Aorta (tissue), 5 donors: ENCODE results near the gene PDK4. TPM values are rescaled to one million over a fixed set of nuclear protein-coding genes. Genes with fewer than 3 reads are reported as not detected.

Experiments
- ATAC-seq: fragments of 200-7000 bp; cut with Tn5 transposase; one replicate; pipeline ENCODE4 v1.9.1; 2022; ENCODE audit warnings: moderate library complexity; ENCODE audit not compliant: low FRiP score
- DNase-seq, 2 donors: peaks; one replicate each; pipeline ENCODE4 v3.0.0-alpha.2; 2020
- H3K27ac ChIP-seq, 2 donors: one replicate each; pipeline ENCODE4 v1.5.1; 2013; ENCODE audit warnings: low read length in 2 of 2, mild to moderate bottlenecking in 2 of 2, moderate library complexity in 2 of 2, control low read depth in 1 of 2, inconsistent platforms in 1 of 2, low read depth in 1 of 2
- H3K27me3 ChIP-seq, 2 donors: one replicate each; pipeline ENCODE4 v1.6.1; 2013; ENCODE audit warnings: control low read depth in 1 of 2, low read length in 1 of 2, mild to moderate bottlenecking in 1 of 2, moderate library complexity in 1 of 2; ENCODE audit not compliant: insufficient read depth in 2 of 2, control insufficient read depth in 1 of 2
- H3K36me3 ChIP-seq, 2 donors: one replicate each; pipeline ENCODE4 v1.6.1; 2013; ENCODE audit warnings: control low read depth in 1 of 2, low read length in 1 of 2, mild to moderate bottlenecking in 1 of 2; ENCODE audit not compliant: insufficient read depth in 2 of 2, control insufficient read depth in 1 of 2
- H3K4me1 ChIP-seq, 2 donors: one replicate each; pipeline ENCODE4 v1.6.1; 2013; ENCODE audit warnings: low read length in 2 of 2, control low read depth in 1 of 2, mild to moderate bottlenecking in 1 of 2, moderate library complexity in 1 of 2; ENCODE audit not compliant: insufficient read depth in 2 of 2, control insufficient read depth in 1 of 2
- H3K4me3 ChIP-seq, 2 donors: one replicate each; pipeline ENCODE4 v1.5.1; 2013; ENCODE audit warnings: low read length in 2 of 2, control low read depth in 1 of 2, mild to moderate bottlenecking in 1 of 2
- H3K9me3 ChIP-seq: one replicate; pipeline ENCODE4 v1.6.1; 2013; ENCODE audit warnings: mild to moderate bottlenecking, low read length; ENCODE audit not compliant: control insufficient read depth
- WGBS, 2 donors: extraction: QIAGEN DNeasy Blood & Tissue Kit; methylation state at CpG; one replicate each; pipeline ENCODE4 v1.1.7; 2013; 5-methylcytosine and 5-hydroxymethylcytosine counted together
- intact Hi-C, 2 donors: fragments of 100-400 bp; cut with DNase I; formaldehyde crosslinking; loops; one replicate each; pipeline versions ENCODE4 v1.14.2 to v1.15.0; 2022
- polyA plus RNA-seq, 2 donors: library from polyadenylated mRNA; stranded (reverse); fragments of 200-250 nt; gene quantifications; one replicate each; pipeline ENCODE4 v1.2.3, GENCODE V29; 2013
- total RNA-seq, 2 donors: library from RNA; stranded (reverse); fragmentation: NEBNext Ultra II Directional; extraction: Animal tissue kit (Norgen Biotek cat#: 25700); gene quantifications; one replicate each; pipeline ENCODE4 v1.2.1, GENCODE V29; 2021
- donor health status: healthy with polysubstance abuse.
- donor health status: Bipolar disorder and iron deficiency.
- donor health status: DM: no; HTN: no; CAD: no.
- donor health status: DM: no; HTN: no; CAD: no.
- donor health status: DM: yes; HTN: yes; CAD: no.

The PDK4 gene
- total and polyA plus RNA-seq, 4 donors: 34.1 to 294 (median 117) TPM

DNA sequence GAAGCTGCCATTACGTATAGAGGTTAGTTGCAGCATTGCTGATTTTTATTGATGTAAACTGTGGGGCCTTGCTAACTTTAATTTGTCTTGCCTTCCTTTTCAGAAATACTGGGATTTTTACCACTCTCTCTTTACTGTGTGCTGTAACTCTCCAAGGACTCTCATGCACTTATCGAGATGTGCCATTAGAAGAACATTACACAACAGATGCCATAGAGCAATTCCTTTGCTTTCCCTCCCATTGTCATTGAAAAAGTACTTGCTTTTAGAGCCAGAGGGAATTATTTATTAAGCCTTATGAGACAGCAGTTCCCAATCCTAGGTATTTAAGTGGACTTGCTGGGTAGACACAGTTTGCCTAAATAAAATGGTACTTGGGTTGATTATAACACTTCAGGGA is 58.8 kb downstream of the PDK4 start:
- H3K4me1 ChIP-seq: no peaks in the 10 kb centered on the region
- DNase-seq (no peak), ATAC-seq (no peak)
- H3K27ac ChIP-seq: no peak overlapping the region
- H3K9me3 ChIP-seq: no peaks in the 10 kb centered on the region
- no peaks in the 10 kb centered on the region for H3K36me3 ChIP-seq
- intact Hi-C loops: no loop called here
- H3K27me3 ChIP-seq: no peaks in the 10 kb centered on the region
- H3K4me3 ChIP-seq: no peak overlapping the region
- WGBS, 2 donors: 83 to 89% methylated on average over 2 of the region's 2 CpGs

DNA sequence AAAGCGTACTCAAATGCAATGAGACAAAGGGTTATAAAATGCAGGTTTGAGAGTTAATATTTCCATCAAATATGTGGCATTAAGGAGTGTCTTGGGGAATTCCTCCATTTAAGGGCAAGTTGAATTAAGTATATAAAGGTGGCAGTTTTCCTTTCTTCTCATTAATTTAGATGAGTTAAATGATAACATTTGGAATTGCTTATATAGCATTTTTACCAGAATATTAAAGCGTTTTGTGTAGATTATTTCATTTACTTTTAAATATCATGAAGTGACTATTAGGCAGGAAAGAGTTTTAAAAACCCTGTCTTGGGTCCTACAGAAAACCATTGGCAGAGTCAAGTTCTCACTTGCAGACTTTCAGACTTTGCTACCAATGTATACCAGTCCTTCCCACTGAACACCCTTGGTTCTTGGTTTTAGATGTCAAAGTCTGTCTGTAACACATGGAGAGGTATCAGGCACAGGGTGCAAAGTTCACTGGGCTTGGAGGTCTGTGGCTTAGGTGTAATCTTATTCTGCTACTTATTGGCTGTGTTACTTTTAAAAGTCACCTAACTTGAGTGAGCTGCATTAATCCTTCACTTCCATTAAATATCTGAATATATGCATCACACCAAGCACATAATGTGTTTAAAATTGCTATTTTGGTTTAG is 59.5 kb downstream of the PDK4 start:
- WGBS, 2 donors: 84 to 88% methylated on average over 2 of the region's 2 CpGs
- DNase-seq (no peak), ATAC-seq (no peak)
- intact Hi-C loops: no loop called here
- Histone ChIP-seq H3K4me1 (no peaks in the 10 kb centered on the region), H3K27me3 (no peaks in the 10 kb centered on the region), H3K9me3 (no peaks in the 10 kb centered on the region), H3K27ac (no peak overlapping the region), H3K36me3 (no peaks in the 10 kb centered on the region), H3K4me3 (no peak overlapping the region)

- 16 to 18% methylated on average over 1 of the region's 1 CpG for WGBS, 2 donors
- Histone ChIP-seq H3K9me3 (no peaks in the 10 kb centered on the region), H3K36me3 (no peaks in the 10 kb centered on the region), H3K27me3 (no peaks in the 10 kb centered on the region), H3K4me1 (no peaks in the 10 kb centered on the region), H3K27ac (no peak overlapping the region), H3K4me3 (no peak overlapping the region)
- ATAC-seq: no peak
- DNase-seq: no peak
- intact Hi-C loops: no loop called here
Measured at GRCh38 chr7:95535662-95536061, 60.7 kb downstream of the PDK4 start.

DNA sequence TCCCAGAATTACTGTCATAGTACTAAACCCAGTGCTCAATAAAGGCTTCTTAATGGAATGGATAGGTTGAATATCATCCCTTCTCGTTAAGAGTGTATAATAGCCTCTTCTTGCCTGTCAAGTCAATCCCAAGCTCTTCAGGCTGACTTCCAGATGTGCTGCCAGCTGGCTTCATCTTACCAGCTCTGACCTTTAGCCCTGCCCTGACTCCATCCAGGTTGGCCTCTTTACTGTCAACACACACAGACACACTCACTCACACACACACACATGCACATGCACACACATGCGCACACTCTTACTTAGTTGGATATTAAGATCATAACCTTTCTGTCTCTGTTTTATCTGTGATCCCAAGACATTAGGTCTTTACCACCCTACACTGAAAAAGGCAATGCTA is 61.5 kb downstream of the PDK4 start:
- DNase-seq (no peak), ATAC-seq (no peak)
- Histone ChIP-seq H3K4me3 (no peak overlapping the region), H3K27me3 (no peaks in the 10 kb centered on the region), H3K9me3 (no peaks in the 10 kb centered on the region), H3K4me1 (no peaks in the 10 kb centered on the region), H3K27ac (no peak overlapping the region), H3K36me3 (no peaks in the 10 kb centered on the region)
- 58 to 60% methylated on average over 2 of the region's 2 CpGs for WGBS, 2 donors
- intact Hi-C loops: no loop called here

Other genes with a start within 250 kb of the PDK4 start
- 1 to 10 TPM in 1 of 2 donors, under 1 TPM in 1; 0.55 to 5.5 TPM for gene PON3, start 200.1 kb downstream of the PDK4 start, total RNA-seq
- gene PON3, start 200.1 kb downstream of the PDK4 start, polyA plus RNA-seq: 1 to 10 TPM in 1 of 2 donors, not detected in 1; 2.5 TPM
- gene PON2, start 161.5 kb downstream of the PDK4 start, total RNA-seq: 10 to 100 TPM; 44.3 to 59.4 TPM
- gene PON2, start 161.5 kb downstream of the PDK4 start, polyA plus RNA-seq: 10 to 100 TPM; 27.9 to 60.3 TPM
- gene ASB4, start 110.6 kb downstream of the PDK4 start, total RNA-seq: not detected
- not detected for gene ASB4, start 110.6 kb downstream of the PDK4 start, polyA plus RNA-seq
- gene DYNC1I1, start 176.0 kb upstream of the PDK4 start, total RNA-seq: 10 to 100 TPM; 11.0 to 13.3 TPM
- gene DYNC1I1, start 176.0 kb upstream of the PDK4 start, polyA plus RNA-seq: 10 to 100 TPM in 1 of 2 donors, 1 to 10 TPM in 1; 7.4 to 11.6 TPM